Subcutaneous adipose tissue (tissue), 4 donors: ENCODE results near the gene SLC12A7. TPM values are rescaled to one million over a fixed set of nuclear protein-coding genes. Genes with fewer than 3 reads are reported as not detected.

Experiments used
- total RNA-seq, 4 donors: library from RNA; depleted of rRNA; stranded (reverse); fragments of >200 nt; gene quantifications; one replicate each; pipeline ENCODE4 v1.1.0, GENCODE V29; 2016
- TF ChIP-seq, protein P1 (sequence below): fragments of 450-650 bp; IDR thresholded peaks from one replicate; pipeline ENCODE4 v1.5.1; 2016; ENCODE audit warnings: low read depth, mild to moderate bottlenecking, control low read depth, antibody characterized with exemption, moderate library complexity

Gene SLC12A7
- total RNA-seq, 4 donors from 2014 or later = 12.9 to 34.3 (median 20.7) TPM

GRCh38 chr5:1058988-1059883 lies 52.6 kb downstream of the SLC12A7 start:
- TF ChIP-seq, protein P1, sequence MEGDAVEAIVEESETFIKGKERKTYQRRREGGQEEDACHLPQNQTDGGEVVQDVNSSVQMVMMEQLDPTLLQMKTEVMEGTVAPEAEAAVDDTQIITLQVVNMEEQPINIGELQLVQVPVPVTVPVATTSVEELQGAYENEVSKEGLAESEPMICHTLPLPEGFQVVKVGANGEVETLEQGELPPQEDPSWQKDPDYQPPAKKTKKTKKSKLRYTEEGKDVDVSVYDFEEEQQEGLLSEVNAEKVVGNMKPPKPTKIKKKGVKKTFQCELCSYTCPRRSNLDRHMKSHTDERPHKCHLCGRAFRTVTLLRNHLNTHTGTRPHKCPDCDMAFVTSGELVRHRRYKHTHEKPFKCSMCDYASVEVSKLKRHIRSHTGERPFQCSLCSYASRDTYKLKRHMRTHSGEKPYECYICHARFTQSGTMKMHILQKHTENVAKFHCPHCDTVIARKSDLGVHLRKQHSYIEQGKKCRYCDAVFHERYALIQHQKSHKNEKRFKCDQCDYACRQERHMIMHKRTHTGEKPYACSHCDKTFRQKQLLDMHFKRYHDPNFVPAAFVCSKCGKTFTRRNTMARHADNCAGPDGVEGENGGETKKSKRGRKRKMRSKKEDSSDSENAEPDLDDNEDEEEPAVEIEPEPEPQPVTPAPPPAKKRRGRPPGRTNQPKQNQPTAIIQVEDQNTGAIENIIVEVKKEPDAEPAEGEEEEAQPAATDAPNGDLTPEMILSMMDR = no peak

- TF ChIP-seq, protein P1 = no peak
These were observed 53.5 kb downstream of the SLC12A7 start for GRCh38 chr5:1058083-1058945.

GRCh38 chr5:1057485-1058082 lies 54.3 kb downstream of the SLC12A7 start:
- TF ChIP-seq, protein P1 = no peak

DNA sequence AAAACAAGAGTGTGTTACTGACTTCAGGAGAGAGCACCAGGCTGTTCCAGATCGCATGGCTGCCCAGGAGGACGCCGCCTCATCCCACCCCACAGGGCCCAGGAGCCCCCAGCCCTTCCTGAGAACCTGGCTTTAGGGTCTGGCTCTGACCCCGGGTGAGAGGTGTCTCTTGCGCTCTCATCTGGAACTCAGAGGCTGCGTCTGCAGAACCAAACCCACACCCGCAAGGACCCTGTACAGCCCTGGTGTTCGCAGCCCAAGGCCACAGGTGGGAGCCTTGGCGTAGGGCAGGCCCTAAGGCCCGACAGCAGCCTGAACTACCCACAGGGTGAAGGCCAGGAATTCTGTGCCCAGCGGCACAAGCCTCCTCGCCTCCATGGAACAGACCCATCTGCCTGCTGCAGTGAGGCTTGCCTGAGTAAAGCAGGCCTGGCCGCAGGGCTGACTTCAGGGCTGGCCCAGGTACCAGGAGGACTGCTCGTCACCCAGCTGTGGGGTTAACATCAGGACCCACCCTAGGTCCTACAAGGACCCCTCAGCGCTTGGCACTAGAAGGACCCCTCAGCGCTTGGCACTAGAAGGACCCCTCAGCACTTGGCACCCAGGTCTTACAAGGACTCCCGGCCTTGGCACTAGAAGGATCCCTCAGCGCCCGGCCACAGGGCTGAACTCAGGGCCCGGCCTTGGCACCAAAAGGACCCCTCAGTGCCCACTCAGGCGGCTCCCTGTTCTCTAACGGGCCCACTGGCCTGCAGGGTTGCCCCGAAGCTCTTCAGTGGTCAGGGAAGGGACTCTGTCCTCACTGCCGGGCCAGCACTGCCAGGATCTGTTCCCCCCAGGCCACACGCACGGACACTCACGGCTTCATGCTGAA lies 55.0 kb downstream of the SLC12A7 start:
- TF ChIP-seq, protein P1 = no peak

GRCh38 chr5:1055896-1056610 lies 55.8 kb downstream of the SLC12A7 start:
- TF ChIP-seq, protein P1 = no peak
